ENCODE results near the gene ANO2.

GRCh38 chr12:5628501-5628900 lies 316.6 kb downstream of the ANO2 start:
- no peak for TF ChIP-seq CTCF (IDR thresholded peaks at IDR 0.05)
- TF ChIP-seq POLR2A (IDR thresholded peaks at IDR 0.05; ENCODE audit: low read depth): no peak
- TF ChIP-seq POLR2AphosphoS5 (IDR thresholded peaks at IDR 0.05): no peak
